Activated CD4-positive, alpha-beta T cell treated with anti-CD3 and anti-CD28 coated beads, Interleukin-2, amount 50 U/mL, for 24 hours (primary cell): ENCODE results near the gene SNAP47.

ENCODE experiments used
- DNase-seq, 2 donors: peaks; one replicate each; pipeline ENCODE4 v3.0.0-alpha.2; 2020; ENCODE audit warnings: low read depth in 1 of 2, low spot score in 1 of 2

The SNAP47 gene

GRCh38 chr1:227767401-227768124, 32.3 kb downstream of the SNAP47 start:
- no peak for DNase-seq

- DNase-seq = no peak
Observed at GRCh38 chr1:227768125-227768439, 32.8 kb downstream of the SNAP47 start.

- no peak for DNase-seq
Observed at GRCh38 chr1:227768640-227769039, 33.4 kb downstream of the SNAP47 start.

GRCh38 chr1:227769047-227769935, 34.1 kb downstream of the SNAP47 start:
- no peak for DNase-seq

GRCh38 chr1:227769936-227770494, 34.8 kb downstream of the SNAP47 start:
- no peak for DNase-seq

GRCh38 chr1:227770812-227771211, 35.6 kb downstream of the SNAP47 start:
- DNase-seq = no peak

- no peak for DNase-seq
Observed at GRCh38 chr1:227771326-227771725, 36.1 kb downstream of the SNAP47 start.

GRCh38 chr1:227771771-227772170, 36.5 kb downstream of the SNAP47 start:
- no peak for DNase-seq

- DNase-seq = no peak
Observed at GRCh38 chr1:227773558-227773957, 38.3 kb downstream of the SNAP47 start.

GRCh38 chr1:227774051-227774731, 39.0 kb downstream of the SNAP47 start:
- DNase-seq = no peak

GRCh38 chr1:227774821-227775661, 39.8 kb downstream of the SNAP47 start:
- no peak for DNase-seq

GRCh38 chr1:227775841-227776240, 40.6 kb downstream of the SNAP47 start:
- DNase-seq = no peak

GRCh38 chr1:227776331-227776771, 41.1 kb downstream of the SNAP47 start:
- DNase-seq = no peak

GRCh38 chr1:227777156-227777555, 41.9 kb downstream of the SNAP47 start:
- DNase-seq = no peak

GRCh38 chr1:227777646-227778045, 42.4 kb downstream of the SNAP47 start:
- no peak for DNase-seq

GRCh38 chr1:227778401-227778947, 43.2 kb downstream of the SNAP47 start:
- DNase-seq = no peak

GRCh38 chr1:227779021-227779441, 43.8 kb downstream of the SNAP47 start:
- no peak for DNase-seq

- no peak for DNase-seq
Observed at GRCh38 chr1:227779685-227780084, 44.5 kb downstream of the SNAP47 start.

- no peak for DNase-seq
Observed at GRCh38 chr1:227780101-227781044, 45.1 kb downstream of the SNAP47 start.
